ENCODE results near the gene LIMS1. TPM values are rescaled to one million over a fixed set of nuclear protein-coding genes. Genes with fewer than 3 reads are reported as not detected.
"Not testable (repeated sequence)": the region's sequence is repeated elsewhere in the genome, so short reads cannot be mapped to it uniquely, and the experiment has no call there.

Gene LIMS1
- polyA plus RNA-seq, 1 donor, result 34.7 TPM

DNA sequence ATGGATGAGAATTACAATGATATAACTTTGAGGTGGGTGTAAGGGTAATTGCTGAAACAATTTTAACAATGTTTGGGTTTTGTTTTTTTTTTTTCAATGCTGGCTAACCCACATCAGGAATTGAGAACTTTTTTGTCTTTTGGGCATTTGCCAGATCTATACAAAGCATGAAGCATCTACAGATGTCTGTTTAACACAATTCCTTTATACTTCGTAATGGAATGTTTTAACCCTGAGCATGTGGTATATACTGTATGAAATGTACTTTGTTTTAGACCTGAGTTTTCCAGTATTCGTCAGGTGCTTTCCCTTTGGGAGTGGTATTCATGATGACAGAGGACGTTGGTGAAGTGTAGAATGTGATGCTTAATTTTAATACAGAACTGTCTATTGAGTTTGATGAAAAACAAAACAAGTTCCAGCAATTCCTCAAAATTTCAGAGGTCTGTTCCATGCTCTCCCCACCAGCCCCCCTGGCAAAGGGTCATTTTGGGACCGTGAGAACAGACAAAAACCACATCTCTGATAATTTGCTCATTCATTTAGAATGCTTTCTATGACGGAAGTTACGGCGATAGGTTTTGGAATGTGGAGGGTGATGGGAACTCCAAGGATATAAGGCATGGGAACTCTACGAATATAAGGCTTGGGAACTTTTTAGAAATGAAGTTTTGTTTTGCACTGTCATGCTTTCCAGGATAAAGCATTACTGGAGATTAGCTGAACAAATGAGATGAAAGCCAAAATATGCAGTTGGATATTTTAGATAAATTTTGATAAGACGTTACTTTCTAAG lies 14.1 kb downstream of the LIMS1 start:
- no peak for DNase-seq (ENCODE audit: low read depth)

GRCh38 chr2:108552566-108552965 lies 18.3 kb downstream of the LIMS1 start:
- no peak for DNase-seq (ENCODE audit: low read depth)

DNA sequence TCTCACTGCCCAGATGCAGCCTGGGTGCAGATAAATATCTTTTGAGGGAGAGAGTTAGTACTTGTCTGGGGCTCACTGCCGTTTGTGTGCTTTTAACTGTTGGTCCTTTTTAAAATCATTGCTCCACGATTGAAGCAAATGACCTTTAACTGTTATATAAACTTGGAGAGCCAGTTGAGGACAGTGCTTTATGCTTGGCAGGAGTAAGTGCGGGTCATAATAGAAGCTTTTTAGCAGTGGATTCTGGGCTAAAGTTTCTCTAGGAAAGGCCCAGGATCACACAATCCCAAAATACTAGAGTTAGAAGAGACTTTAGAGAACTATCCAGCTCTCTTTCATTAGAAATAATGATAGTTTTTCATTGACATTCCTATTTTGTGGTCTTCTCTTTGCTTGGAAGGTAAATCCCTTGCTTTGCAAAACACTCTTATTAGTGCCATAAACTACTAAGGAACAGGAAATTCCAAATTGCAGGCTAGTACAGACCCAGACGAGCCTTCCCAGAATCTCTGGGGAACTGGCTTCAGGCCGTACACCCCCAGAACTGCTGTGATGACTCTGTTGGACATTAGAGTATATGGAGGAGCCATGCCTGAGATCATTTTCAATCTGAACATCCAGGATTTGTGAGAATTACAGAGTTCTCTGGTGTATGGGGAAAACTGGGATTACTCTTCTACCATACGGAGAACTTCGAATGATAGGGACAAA lies 19.1 kb downstream of the LIMS1 start:
- DNase-seq (ENCODE audit: low read depth), result no peak

GRCh38 chr2:108554528-108554927 lies 20.3 kb downstream of the LIMS1 start:
- no peak for DNase-seq (ENCODE audit: low read depth)

- no peak for DNase-seq (ENCODE audit: low read depth)
These were observed 21.3 kb downstream of the LIMS1 start for GRCh38 chr2:108555572-108555971.

- not testable (repeated sequence) for DNase-seq (ENCODE audit: low read depth)
These were observed 22.3 kb downstream of the LIMS1 start for GRCh38 chr2:108556581-108556980.

DNA sequence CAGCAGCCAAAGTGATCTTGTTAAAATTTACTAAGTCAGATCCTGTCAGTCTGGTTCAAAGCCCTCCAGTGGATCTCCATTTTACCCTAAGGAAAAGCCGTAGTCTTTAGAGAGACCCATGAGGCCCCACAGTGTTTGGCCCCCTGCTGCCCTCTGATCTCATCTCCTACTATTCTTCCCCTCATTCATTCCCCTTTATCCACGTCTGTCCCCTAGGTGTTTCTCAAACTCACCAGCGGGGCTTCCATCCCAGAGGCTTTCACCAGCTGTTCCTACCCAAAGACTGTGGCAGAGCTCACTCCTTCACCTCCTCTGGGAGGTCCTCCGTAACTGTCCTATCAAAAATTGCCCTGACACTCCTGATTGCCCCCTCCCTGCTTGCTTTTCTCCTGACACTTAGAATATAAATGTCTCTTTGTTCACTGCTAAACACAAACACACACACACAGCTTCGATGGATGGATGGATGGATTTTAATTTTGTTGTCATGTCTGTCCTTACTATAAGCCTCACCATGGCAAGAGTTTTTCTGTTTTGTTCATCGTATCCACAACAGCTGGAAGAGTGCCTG lies 26.1 kb downstream of the LIMS1 start:
- DNase-seq (ENCODE audit: low read depth), result no peak

GRCh38 chr2:108560895-108561530 lies 26.7 kb downstream of the LIMS1 start:
- no peak for DNase-seq (ENCODE audit: low read depth)

- DNase-seq (ENCODE audit: low read depth), result no peak
These were observed 28.0 kb downstream of the LIMS1 start for GRCh38 chr2:108562274-108562673.

DNA sequence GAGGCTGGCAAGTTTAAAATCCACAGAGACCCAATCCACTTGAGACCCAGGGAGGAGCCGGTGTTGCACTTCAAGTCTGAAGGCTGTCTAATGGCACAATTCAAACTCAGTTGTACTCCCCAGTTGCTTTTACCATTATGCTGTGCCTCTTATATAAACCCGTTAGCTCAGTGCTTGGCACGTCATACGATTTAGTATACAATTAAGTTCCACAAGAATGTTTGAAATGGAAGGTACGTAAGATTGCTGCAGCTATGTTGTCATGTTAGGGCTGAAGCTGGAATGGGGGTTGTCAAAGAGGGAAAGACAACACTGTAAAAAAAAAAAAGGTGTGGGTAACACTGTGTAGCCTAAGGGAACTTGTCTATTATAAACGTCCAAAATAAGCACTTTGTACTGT lies 30.2 kb downstream of the LIMS1 start:
- no peak for DNase-seq (ENCODE audit: low read depth)

DNA sequence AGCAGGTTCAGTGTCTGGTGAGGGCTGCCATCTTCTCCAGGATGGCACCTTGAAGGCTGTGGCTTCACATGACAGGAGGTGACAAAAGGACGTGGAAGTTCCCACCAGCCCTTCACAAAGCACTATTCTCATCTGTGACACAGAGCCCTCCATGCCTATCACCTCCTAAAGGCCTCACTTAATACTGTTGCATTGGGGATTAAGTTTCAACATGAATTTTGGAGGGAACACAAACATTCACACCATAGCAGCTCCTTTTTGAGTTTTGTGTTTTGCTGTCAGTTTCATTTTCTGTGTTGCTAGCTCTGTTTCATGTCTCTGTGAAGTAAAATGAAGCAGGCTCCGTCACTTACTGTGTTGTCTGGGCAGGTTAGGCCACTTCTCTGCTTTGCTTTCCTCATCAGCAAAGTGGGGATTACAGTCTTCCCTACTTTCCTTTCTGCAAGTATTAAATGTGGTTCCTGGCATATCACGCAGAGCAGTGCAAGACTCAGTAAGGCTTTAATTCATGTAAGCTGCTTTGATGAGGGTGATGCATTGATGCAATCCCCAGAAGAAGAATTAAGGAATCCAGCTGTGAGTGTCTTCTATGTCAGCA lies 31.6 kb downstream of the LIMS1 start:
- no peak for DNase-seq (ENCODE audit: low read depth)

GRCh38 chr2:108570416-108570815 lies 36.1 kb downstream of the LIMS1 start:
- DNase-seq (ENCODE audit: low read depth), result no peak

DNA sequence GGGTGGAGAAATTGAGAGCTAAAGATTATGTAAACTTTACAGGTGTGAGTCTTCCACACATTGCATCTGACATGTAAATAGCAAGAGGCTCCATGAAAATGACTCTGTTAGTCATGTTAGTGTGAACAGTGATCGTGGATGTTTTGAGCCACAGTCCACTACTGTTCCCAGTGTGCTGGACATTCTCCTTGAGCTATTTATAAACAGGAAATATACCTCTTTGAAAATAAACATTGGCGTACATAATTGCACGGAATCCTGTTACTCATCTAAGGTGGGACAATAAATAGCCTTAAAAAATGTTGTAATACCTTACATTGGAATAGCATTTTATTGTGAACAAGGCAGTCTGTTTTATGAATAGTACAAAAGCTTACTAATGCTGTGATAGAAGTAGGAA lies 37.0 kb downstream of the LIMS1 start:
- no peak for DNase-seq (ENCODE audit: low read depth)

GRCh38 chr2:108573061-108573460 lies 38.8 kb downstream of the LIMS1 start:
- no peak for DNase-seq (ENCODE audit: low read depth)

DNA sequence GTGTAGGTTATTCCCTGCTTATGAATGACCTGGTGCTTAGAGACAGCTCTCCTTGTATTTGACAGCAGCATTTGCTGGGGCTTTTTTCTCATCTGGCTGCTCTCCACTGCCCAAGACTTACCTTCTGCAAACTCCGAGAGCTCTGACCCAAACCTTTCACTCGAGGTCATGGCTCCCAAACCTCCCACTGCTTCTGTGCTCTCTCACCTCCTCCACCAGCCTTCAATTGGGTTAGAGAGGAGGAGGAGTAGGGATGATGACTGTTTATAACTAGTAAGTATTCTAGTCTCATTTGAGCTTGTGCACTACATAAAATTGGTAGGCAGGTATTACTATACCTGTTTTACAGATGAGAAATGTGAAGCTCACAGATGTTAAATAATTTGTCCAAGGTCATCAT lies 40.1 kb downstream of the LIMS1 start:
- no peak for DNase-seq (ENCODE audit: low read depth)

DNA sequence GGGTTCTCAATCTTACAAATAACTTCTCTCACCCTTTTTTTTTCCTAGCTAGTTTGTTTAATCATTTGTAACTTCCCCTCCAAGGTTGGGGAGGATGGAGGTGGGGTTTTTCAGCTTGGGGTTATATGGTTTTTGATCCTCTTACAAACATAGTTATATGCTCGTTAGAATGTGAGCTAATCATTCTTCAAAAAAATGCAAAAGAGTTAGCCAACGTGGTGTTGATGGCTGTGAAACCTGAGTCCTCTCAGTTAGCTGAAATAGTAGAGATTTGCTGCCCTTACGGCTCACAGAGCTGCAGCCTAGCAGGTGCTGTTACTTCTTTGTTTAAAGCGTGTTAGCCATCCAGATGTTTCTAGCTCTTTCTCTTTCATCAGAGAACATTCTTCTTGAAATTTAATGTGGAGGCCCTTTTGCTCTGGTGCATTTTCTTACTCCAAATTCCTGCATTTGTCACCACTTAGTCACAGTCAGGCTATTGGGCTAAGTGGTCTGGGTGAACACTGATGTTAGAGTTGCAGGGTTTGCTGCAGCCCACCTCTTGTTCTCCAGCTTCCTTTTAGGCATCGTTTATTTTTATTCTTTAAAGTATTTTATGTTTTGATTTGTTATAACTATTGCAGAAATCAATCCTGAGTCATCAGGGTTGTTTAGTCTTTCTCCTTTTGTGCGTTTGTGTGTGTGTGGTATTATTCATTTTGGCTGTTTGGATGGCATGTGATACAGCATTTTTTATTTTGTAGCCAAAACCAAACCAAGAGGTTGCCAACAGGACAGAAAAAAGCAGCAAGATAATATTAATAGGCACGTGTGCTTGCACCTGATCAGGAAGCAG lies 41.1 kb downstream of the LIMS1 start:
- DNase-seq (ENCODE audit: low read depth), result no peak

GRCh38 chr2:108577099-108577498 lies 42.8 kb downstream of the LIMS1 start:
- DNase-seq (ENCODE audit: low read depth), result no peak

DNA sequence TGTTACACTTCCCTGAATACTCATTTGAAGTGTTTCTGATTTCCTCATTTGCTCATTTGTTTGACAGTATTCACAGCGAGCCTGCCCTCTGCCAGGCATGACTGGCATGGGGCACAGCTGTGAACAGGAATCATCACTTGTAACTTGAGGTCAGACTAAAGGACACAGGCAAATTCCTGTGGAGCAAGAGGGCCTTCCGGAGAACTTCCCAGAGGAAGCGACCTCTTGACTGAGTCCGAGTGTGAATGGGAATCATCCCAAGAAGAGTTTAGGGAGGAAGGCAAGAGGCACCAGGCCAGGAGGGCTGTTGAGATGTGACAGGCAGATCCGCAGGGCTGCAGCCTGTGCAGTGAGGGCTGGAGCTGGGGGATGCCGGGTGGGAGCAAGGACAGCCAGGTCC lies 45.4 kb downstream of the LIMS1 start:
- DNase-seq (ENCODE audit: low read depth), result no peak

DNA sequence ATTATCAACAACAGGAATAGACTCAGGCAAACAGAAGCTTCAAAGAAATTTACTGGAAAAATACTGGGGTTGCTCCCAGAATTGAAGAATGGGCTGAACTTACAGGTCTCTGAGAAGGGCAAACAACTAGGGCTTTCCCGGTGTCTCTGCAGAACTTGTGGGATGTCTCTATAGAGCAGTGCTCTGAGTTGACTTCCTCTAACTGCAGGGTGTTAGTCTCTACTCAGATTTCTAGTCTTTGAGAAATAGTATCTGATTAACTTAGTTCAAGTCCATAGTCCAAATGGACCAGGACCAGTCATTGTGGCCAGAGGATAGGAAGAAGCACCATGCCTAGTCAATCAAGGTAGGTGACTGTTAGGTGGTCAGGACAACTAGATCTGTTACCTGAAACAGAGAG lies 45.8 kb downstream of the LIMS1 start:
- DNase-seq (ENCODE audit: low read depth), result no peak

DNA sequence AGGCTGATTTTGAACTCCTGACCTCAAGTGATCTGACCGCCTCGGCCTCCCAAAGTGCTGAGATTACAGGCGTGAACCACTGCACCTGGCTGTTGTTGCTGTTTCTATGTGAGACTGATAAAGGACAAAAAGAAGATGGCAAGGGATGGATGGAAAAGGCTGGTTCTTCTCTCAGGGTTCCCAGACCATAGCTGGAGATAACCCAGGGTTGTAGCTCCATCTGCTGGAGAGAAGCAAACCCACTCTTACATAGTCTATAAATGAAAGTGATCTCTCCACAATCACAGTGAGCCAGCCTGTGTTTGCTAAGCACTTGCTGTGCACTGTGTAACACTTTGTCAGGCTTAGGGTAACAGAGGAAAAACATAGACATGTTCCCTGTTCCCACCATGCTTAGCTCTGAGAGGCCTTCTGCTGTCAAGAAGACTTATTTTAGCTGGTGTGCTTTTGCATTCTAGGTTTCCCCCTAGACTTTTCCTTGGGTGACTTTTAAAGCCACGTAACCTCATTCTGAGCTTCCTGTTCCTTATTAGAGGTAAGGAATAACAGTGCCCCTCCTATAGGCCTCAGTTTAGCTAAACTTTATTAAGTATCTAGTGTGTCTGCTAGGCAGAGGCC lies 49.7 kb downstream of the LIMS1 start:
- DNase-seq (ENCODE audit: low read depth), result peak; percentile 58

- DNase-seq (ENCODE audit: low read depth), result no peak
These were observed 51.2 kb downstream of the LIMS1 start for GRCh38 chr2:108585436-108585835.
